HepG2 (cell line): ENCODE data around the gene FLT3LG. TPM values are rescaled to one million over a fixed set of nuclear protein-coding genes. Genes with fewer than 3 reads are reported as not detected.

ENCODE experiments used
- ARHGAP35 ChIP-seq: sonication (generic); formaldehyde crosslinking; IDR thresholded peaks from 2 replicates; pipeline ENCODE4 v1.9.0; 2022; ENCODE audit warnings: mild to moderate bottlenecking, inconsistent platforms, moderate library complexity, missing genetic modification reagents, borderline replicate concordance
- ARNT2 ChIP-seq: sonication (generic); formaldehyde crosslinking; IDR thresholded peaks from 2 replicates; pipeline ENCODE4 v1.8.0; 2022; ENCODE audit warnings: mild to moderate bottlenecking, low read depth, missing genetic modification reagents, moderate library complexity
- BCL6 ChIP-seq: IDR thresholded peaks from 2 replicates; pipeline ENCODE4 v1.6.1; 2016; ENCODE audit warnings: missing genetic modification reagents, missing compliant biosample characterization
- CEBPG ChIP-seq: IDR thresholded peaks from 2 replicates; pipeline ENCODE4 v1.6.1; 2016
- CEBPZ ChIP-seq: IDR thresholded peaks from 2 replicates; pipeline ENCODE4 v1.6.1; 2012; ENCODE audit warnings: low read length, improper control_type of control experiment
- HES4 ChIP-seq: sonication (generic); formaldehyde crosslinking; IDR thresholded peaks from 2 replicates; pipeline ENCODE4 v1.9.0; 2021; ENCODE audit warnings: mild to moderate bottlenecking, missing genetic modification reagents, borderline replicate concordance
- KLF12 ChIP-seq: sonication (generic); formaldehyde crosslinking; IDR thresholded peaks from 2 replicates; pipeline ENCODE4 v1.4.0; 2020; ENCODE audit warnings: missing genetic modification reagents, borderline replicate concordance
- MEF2D ChIP-seq: sonication (generic); formaldehyde crosslinking; IDR thresholded peaks from 2 replicates; pipeline ENCODE4 v1.5.1; 2020; ENCODE audit warnings: mild to moderate bottlenecking, missing genetic modification reagents
- MTERF4 ChIP-seq: sonication (generic); formaldehyde crosslinking; IDR thresholded peaks from 2 replicates; pipeline ENCODE4 v1.8.0; 2023; ENCODE audit warnings: mild to moderate bottlenecking, missing genetic modification reagents
- NR1H2 ChIP-seq: sonication (generic); formaldehyde crosslinking; IDR thresholded peaks from 2 replicates; pipeline ENCODE4 v1.8.1; 2022; ENCODE audit warnings: low read depth, missing genetic modification reagents, borderline replicate concordance
- POLR2G ChIP-seq: fragments of 200-400 bp; formaldehyde crosslinking; IDR thresholded peaks from 2 replicates; pipeline ENCODE4 v1.6.1; 2018; ENCODE audit warnings: mild to moderate bottlenecking, low read depth, low read length, moderate library complexity
- SALL1 ChIP-seq: sonication (generic); formaldehyde crosslinking; IDR thresholded peaks from 2 replicates; pipeline ENCODE4 v1.8.0; 2022; ENCODE audit warnings: mild to moderate bottlenecking, missing genetic modification reagents
- SKI ChIP-seq: fragments of 450-650 bp; IDR thresholded peaks from one replicate; pipeline ENCODE4 v1.6.1; 2018; ENCODE audit warnings: mild to moderate bottlenecking; ENCODE audit not compliant: partially characterized antibody
- TEAD2 ChIP-seq: sonication (generic); formaldehyde crosslinking; IDR thresholded peaks from 2 replicates; pipeline ENCODE4 v1.9.0; 2021; ENCODE audit warnings: missing genetic modification reagents
- YEATS2 ChIP-seq: sonication (generic); formaldehyde crosslinking; IDR thresholded peaks from 2 replicates; pipeline ENCODE4 v1.4.0; 2020; ENCODE audit warnings: missing genetic modification reagents, borderline replicate concordance
- ZBTB46 ChIP-seq: sonication (generic); formaldehyde crosslinking; IDR thresholded peaks from 2 replicates; pipeline ENCODE4 v1.4.0; 2020; ENCODE audit warnings: mild to moderate bottlenecking, missing genetic modification reagents, borderline replicate concordance
- ZNF30 ChIP-seq: sonication (generic); formaldehyde crosslinking; IDR thresholded peaks from 2 replicates; pipeline ENCODE4 v1.5.0; 2020; ENCODE audit warnings: mild to moderate bottlenecking, missing genetic modification reagents
- ZNF343 ChIP-seq: sonication (generic); formaldehyde crosslinking; IDR thresholded peaks from 2 replicates; pipeline ENCODE4 v1.4.0; 2020; ENCODE audit warnings: mild to moderate bottlenecking, missing genetic modification reagents
- ZNF556 ChIP-seq: sonication (generic); formaldehyde crosslinking; IDR thresholded peaks from 2 replicates; pipeline ENCODE4 v1.4.0; 2020; ENCODE audit warnings: mild to moderate bottlenecking, missing genetic modification reagents, borderline replicate concordance
- ZNF564 ChIP-seq: sonication (generic); formaldehyde crosslinking; IDR thresholded peaks from 2 replicates; pipeline ENCODE4 v1.8.1; 2023; ENCODE audit warnings: mild to moderate bottlenecking, missing genetic modification reagents
- ZSCAN30 ChIP-seq: sonication (generic); formaldehyde crosslinking; IDR thresholded peaks from 2 replicates; pipeline ENCODE4 v1.5.0; 2020; ENCODE audit warnings: mild to moderate bottlenecking, missing genetic modification reagents
- polyA plus RNA-seq, 8 experiments: library from polyadenylated mRNA; depleted of rRNA in 3 of 8; stranded (reverse) in 7 of 8; unstranded in 1 of 8; fragments of >200 nt; fragmentation: Illumina TruSeq in 4 of 8; extraction: Trizol in 4 of 8; gene quantifications; 2 replicates each; pipeline versions ENCODE4 v1.2.1 to v1.2.3, GENCODE V29; 2011 to 2016; ENCODE audit warnings: low read depth in 4 of 8, missing spikeins in 1 of 8, mixed read lengths in 1 of 8; ENCODE audit not compliant: insufficient read depth in 1 of 8
- total RNA-seq, 5 experiments: library from RNA; depleted of rRNA; stranded (reverse); fragments of >200 nt; fragmentation: Illumina TruSeq; extraction: Trizol; gene quantifications; 2 replicates each; pipeline ENCODE4 v1.2.3, GENCODE V29; 2016; ENCODE audit warnings: low read depth in 1 of 5
- TF ChIP-seq, protein P1 (sequence below): sonication (generic); formaldehyde crosslinking; IDR thresholded peaks from 2 replicates; pipeline ENCODE4 v1.4.0; 2020; ENCODE audit warnings: missing genetic modification reagents

FLT3LG gene
- total and polyA plus RNA-seq, 2 of the 13 experiments (the other 11 are each of a cell fraction or from before 2014, with no cell fraction given): 1.5 to 2.6 TPM

- no peak for TF ChIP-seq KLF12 (CRISPR knock-in tag)
- peak; percentile 3; the same call in 1 of the 2 replicates for TF ChIP-seq SALL1 (CRISPR knock-in tag)
- TF ChIP-seq, protein P1, sequence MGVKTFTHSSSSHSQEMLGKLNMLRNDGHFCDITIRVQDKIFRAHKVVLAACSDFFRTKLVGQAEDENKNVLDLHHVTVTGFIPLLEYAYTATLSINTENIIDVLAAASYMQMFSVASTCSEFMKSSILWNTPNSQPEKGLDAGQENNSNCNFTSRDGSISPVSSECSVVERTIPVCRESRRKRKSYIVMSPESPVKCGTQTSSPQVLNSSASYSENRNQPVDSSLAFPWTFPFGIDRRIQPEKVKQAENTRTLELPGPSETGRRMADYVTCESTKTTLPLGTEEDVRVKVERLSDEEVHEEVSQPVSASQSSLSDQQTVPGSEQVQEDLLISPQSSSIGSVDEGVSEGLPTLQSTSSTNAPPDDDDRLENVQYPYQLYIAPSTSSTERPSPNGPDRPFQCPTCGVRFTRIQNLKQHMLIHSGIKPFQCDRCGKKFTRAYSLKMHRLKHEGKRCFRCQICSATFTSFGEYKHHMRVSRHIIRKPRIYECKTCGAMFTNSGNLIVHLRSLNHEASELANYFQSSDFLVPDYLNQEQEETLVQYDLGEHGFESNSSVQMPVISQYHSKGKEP (CRISPR knock-in tag): no peak
- 0 out of 2 replicates have a peak, but pooled peaks have one; percentile 2 for TF ChIP-seq NR1H2 (CRISPR knock-in tag)
- no peak for TF ChIP-seq CEBPG
- TF ChIP-seq ZBTB46 (CRISPR knock-in tag): no peak
- peak; percentile 96; the same call in 1 of the 2 replicates for TF ChIP-seq HES4 (CRISPR knock-in tag)
- no peak for TF ChIP-seq ZNF556 (CRISPR knock-in tag)
- TF ChIP-seq POLR2G: peak; percentile 59; the same call in 1 of the 2 replicates
- no peak for TF ChIP-seq CEBPZ
- peak; percentile 33; the same call in 1 of the 2 replicates for TF ChIP-seq MEF2D (CRISPR knock-in tag)
- TF ChIP-seq ZNF343 (CRISPR knock-in tag): no peak
- peak; percentile 19; the same call in 1 of the 2 replicates for TF ChIP-seq ARHGAP35 (CRISPR knock-in tag)
- no peak for TF ChIP-seq BCL6 (CRISPR knock-in tag)
- 0 out of 2 replicates have a peak, but pooled peaks have one; percentile 2 for TF ChIP-seq MTERF4 (CRISPR knock-in tag)
- no peak for TF ChIP-seq YEATS2 (CRISPR knock-in tag)
- TF ChIP-seq TEAD2 (CRISPR knock-in tag): no peak
- no peak for TF ChIP-seq ZNF30 (CRISPR knock-in tag)
- TF ChIP-seq SKI: peak; percentile 9
- peak; percentile 38; the same call in 1 of the 2 replicates for TF ChIP-seq ZNF564 (CRISPR knock-in tag)
- no peak for TF ChIP-seq ARNT2 (CRISPR knock-in tag)
- no peak for TF ChIP-seq ZSCAN30 (CRISPR knock-in tag)
These were observed 31.1 kb upstream of the FLT3LG start (continued) for GRCh38 chr19:49442771-49443365.
